CD4-positive, alpha-beta T cell treated with Interleukin-21 for 1 hour (primary cell): ENCODE data around the gene ENTR1.
A peak's percentile ranks its signal among the peaks of the same experiment; 100 is the strongest.

Experiments used
- DNase-seq: peaks from one replicate; pipeline ENCODE4 v3.0.0-alpha.2; 2020

Gene ENTR1

GRCh38 chr9:136395345-136396218, 14.8 kb downstream of the ENTR1 start:
- DNase-seq, result no peak

DNA sequence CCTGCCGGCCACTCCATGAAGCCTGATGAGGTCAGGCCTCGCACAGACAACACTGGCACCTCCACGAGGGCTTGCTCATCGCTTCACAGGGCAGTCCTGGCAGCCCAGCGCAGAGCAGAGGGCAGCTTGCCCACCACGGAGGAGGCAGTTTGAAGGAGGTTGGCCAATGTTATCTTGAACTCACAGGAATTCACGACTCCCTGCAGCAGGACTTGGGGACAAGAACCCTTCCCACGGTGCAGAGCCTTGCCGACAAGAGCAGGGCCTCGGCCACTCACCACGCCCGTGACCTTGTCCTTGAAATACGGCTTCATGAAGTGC, 15.4 kb downstream of the ENTR1 start:
- no peak for DNase-seq

GRCh38 chr9:136394312-136395019, 15.9 kb downstream of the ENTR1 start:
- no peak for DNase-seq

DNA sequence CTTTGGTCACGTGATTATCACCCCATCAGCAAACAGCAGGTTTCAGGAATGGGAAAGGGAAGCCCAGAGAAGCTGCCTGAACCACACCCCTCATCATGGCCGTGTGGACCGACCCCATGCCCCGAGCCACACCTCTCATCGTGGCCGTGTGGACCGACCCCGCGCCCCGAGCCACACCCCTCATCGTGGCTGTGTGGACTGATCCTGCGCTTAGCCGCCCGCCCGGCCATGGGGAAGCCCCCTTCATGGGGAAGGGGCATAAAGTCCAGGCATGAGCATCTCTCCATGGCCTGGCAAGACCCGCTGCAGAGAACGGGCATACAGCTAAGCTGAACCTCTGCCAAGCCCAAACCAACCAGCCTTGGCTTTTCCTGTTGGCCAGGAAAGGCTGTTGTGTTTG, 16.9 kb downstream of the ENTR1 start:
- no peak for DNase-seq

DNA sequence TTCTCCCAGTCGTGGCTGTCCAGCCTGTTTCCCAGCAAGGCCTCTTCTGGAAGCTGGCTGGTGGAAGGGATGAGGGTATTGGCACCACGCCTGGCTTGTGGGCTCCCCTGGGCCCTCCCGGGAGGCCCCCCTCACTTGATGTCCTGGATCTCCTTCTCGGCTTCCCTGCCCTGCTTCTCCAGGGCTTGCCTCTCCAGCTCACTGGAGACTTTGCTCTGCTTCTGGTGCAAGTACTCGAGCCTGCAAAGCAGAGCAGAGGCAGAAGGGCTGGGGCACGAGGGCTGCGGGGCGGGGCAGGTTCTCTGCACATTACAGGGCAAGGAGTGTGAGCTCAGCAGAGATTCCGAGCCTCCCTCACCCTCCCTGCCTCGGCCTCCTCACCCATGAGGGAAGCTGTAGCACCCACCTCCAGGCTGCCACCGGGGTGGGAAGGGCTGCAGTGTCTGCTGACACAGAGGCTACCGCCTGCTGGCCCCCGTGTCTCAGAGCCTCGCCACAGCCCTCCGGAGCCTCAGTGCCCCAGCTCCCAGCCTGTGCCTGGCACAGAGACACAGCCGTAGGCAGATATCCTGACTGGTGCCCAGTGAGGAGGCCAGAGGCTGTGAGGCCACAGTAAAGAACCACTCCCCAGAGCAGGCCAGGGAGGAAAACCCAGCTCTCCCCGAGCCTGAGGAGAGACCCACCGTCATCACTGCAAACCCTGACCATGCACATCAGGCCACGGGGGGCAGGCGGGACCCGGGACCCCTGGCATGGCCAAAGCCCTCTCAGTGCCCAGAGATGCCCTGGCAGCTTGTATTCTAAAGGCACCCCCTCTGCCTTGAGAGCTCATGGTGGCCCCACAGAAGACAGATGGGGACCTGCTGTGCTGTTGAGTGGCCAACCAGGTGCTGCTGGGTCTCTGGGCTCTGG, 17.6 kb downstream of the ENTR1 start:
- DNase-seq, result no peak

GRCh38 chr9:136391737-136392537, 18.5 kb downstream of the ENTR1 start:
- DNase-seq, result no peak

- DNase-seq, result no peak
These were observed 21.0 kb downstream of the ENTR1 start for GRCh38 chr9:136389396-136389795.

GRCh38 chr9:136387217-136387616, 23.2 kb downstream of the ENTR1 start:
- no peak for DNase-seq

GRCh38 chr9:136386018-136386417, 24.4 kb downstream of the ENTR1 start:
- DNase-seq, result no peak

DNA sequence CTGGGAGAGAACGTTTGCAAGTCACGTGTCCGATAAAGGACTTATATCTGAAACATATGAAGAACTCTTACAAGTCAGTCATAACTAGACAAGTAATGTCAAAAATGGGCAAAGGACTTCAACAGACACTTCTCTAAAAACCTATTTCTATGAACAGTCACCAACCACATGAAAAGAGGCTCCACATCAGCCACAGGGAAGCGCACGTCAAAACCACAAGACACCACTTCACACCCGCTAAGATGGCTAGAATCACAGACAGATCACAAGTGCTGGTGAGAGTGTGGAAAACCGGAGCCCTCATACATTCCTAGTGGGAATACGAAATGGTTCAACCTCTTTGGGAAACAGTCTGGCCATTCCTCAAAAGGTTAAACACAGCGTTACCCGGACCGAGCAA, 25.4 kb downstream of the ENTR1 start:
- peak; percentile 48 for DNase-seq

- DNase-seq, result no peak
These were observed 27.0 kb downstream of the ENTR1 start for GRCh38 chr9:136383436-136383835.

GRCh38 chr9:136381966-136382513, 28.4 kb downstream of the ENTR1 start:
- DNase-seq, result no peak

- no peak for DNase-seq
These were observed 29.1 kb downstream of the ENTR1 start for GRCh38 chr9:136381311-136381710.

- DNase-seq, result no peak
These were observed 30.0 kb downstream of the ENTR1 start for GRCh38 chr9:136380381-136380780.

DNA sequence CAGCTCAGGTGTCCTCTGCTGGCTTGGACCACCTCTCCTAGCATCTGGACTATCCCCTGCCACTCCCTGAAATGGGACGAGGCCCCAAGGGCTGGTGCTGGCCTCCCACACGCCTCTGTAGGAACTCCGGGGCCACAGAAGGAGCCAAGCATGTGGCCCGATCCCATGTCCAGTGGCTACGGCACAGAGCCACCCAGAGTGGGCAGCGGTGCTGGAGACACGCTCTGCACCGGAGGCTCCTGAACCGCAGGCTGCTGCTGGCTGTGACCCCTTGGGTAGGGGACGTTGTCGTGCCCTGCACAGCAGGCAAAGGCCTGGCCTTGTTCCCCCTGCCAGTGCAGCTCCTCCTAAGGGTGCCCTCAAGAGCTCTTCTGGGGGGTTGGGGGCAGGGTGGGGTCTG, 30.5 kb downstream of the ENTR1 start:
- DNase-seq, result no peak

DNA sequence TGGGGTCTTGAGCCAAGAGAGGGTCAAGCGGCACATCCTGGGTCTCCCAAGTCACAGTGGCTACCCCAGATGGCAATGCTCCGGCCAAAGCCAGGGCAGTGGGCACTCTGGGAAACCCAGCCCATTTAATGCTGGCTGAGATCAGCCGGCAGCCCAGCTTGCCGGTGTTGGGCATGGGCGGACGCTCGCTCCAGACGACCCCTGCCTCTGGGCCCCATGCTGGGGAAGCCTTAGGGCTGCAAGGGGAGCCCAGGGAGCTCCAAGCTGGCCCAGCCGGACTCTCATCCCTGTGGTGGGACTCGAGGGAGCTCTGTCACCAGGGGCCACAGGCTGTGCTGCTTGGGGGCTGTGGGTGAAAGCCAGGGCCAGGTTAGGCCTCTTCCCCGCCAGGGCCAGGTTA, 31.0 kb downstream of the ENTR1 start:
- DNase-seq, result no peak

DNA sequence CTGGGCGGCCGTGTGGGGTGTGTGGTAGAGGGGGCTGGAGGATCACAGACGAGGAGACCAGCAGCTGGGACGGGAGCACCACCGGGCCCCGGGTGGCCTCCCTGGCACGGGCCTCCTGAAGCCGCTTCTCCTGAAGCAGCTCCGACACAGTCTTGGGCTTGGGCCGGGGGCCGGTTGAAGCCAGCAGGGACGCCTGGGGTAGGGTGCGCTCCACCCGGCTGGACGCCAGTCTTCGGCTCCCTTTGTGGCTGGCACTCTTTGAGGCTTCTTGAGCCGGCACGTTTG, 31.5 kb downstream of the ENTR1 start:
- DNase-seq, result no peak

- DNase-seq, result no peak
These were observed 32.0 kb downstream of the ENTR1 start for GRCh38 chr9:136378170-136379002.

DNA sequence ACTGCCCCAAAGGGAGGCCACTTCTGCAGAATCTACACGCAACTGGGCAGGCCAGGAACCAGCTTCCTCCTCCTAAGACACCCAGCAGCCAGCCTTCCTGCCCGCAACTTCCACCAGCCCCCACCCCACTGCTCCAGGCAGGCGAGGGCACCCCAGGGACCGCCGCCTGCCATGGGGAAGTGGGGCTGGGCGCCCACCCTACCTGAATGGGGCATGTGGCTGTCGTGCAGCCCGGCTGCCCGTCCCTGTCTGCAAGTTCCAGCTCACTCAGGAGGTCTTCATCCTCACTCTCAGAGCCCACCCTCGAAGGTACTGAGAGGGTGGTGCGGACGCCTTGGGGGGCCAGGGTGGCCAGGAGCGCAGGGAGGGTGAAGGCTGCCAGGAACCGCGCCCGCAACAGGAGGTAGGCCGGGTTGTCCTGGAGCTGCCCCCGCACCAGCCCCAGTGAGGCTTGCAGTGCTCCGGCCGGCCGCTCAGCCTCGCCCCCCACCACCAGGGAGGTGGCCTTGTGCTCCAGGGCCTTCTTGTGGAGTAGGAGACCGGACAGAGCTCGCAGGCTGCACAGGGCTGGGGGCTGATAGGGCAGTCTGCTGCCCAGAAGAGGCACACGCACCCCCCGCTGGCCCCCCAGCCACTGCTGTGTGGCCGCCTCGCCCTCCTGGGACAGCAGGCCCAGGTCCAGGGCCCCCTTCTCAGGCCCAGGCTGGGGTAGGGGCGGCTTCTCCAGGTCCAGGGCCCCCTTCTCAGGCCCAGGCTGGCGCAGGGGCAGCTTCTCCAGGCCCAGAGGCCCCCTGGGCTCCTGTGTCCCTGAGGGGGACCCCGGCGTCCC, 32.9 kb downstream of the ENTR1 start:
- DNase-seq, result no peak

DNA sequence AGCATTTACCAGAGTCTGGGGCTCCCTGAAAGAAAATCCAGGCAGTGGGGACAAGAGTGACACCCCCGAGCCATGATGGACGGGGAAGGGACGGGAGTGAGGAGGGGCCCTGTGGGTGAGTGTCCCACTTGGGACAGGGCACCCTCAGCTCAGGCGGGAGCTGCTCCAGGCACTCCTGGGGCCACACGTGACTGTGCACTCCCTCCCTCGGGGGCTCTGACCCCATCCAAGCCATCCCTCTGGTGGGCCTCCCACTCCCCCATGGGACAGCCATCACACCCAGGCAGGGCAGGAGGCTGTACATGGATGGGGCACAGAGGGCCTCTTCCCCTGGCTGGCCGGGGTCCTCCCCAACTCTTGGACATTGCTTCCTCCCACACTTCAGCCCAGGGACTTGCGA, 34.0 kb downstream of the ENTR1 start:
- DNase-seq, result no peak

DNA sequence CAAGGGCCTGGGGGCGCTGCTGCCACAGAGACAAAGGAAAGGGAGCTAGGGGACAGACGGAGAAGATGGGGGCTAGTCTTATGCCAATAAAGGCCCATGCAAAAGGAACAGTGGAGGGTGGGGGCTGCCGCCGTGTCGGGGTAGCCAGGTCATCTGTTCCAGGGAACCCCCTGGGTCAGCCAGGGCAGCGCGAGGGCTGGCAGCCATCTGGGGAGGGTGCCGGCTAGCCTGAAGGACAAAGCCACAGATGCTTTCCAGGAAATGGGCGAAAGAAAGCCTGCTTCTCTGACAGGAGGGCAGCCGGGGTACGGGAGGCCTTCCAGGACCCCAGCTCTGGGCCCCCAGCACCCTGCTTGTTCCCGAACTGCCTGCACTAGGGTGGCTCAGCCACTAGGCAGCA, 35.3 kb downstream of the ENTR1 start:
- DNase-seq, result no peak
